Pulmonary artery endothelial cell (primary cell): ENCODE results near the gene ZC3H7A. TPM values are rescaled to one million over a fixed set of nuclear protein-coding genes. Genes with fewer than 3 reads are reported as not detected.
"Not testable (repeated sequence)": the region's sequence is repeated elsewhere in the genome, so short reads cannot be mapped to it uniquely, and the experiment has no call there.

Experiments
- DNase-seq: peaks from one replicate; pipeline ENCODE4 v3.0.0-alpha.2; 2011; ENCODE audit warnings: low read depth, low spot score
- total RNA-seq: library from RNA; depleted of rRNA; stranded (reverse); fragments of >200 nt; gene quantifications from 2 replicates; pipeline ENCODE4 v1.2.3, GENCODE V29; 2014

Gene ZC3H7A, protein sequence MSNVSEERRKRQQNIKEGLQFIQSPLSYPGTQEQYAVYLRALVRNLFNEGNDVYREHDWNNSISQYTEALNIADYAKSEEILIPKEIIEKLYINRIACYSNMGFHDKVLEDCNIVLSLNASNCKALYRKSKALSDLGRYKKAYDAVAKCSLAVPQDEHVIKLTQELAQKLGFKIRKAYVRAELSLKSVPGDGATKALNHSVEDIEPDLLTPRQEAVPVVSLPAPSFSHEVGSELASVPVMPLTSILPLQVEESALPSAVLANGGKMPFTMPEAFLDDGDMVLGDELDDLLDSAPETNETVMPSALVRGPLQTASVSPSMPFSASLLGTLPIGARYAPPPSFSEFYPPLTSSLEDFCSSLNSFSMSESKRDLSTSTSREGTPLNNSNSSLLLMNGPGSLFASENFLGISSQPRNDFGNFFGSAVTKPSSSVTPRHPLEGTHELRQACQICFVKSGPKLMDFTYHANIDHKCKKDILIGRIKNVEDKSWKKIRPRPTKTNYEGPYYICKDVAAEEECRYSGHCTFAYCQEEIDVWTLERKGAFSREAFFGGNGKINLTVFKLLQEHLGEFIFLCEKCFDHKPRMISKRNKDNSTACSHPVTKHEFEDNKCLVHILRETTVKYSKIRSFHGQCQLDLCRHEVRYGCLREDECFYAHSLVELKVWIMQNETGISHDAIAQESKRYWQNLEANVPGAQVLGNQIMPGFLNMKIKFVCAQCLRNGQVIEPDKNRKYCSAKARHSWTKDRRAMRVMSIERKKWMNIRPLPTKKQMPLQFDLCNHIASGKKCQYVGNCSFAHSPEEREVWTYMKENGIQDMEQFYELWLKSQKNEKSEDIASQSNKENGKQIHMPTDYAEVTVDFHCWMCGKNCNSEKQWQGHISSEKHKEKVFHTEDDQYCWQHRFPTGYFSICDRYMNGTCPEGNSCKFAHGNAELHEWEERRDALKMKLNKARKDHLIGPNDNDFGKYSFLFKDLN
- 27.6 and 32.2 TPM in 2 replicates for total RNA-seq

GRCh38 chr16:11797166-11797956 is at the start of gene ZC3H7A:
Gene ZC3H7A (minus strand): TSS chr16:11797258. CDS start chr16:11782354, 14,904 bp downstream.
- DNase-seq: peak; percentile 92

DNA sequence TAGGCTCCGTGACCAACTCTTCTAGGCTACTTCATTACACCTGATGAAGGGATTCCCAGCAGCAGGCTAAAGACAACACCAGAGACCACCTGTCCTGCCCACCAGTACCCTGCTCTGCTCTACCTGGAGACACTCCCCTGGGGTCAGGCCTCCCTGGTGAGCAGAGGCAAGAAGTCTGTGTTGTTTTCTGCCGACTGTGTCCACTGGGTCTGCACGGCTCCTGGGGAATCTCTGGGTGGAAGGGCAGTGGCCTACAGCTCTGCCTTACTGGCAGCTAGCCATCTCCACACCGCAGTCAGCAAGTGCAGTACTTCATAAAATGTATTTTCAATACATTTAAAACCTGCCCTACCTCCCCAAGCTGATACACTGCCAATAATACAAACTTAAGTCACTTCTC is 47.4 kb upstream of the ZC3H7A start:
- DNase-seq: no peak

DNA sequence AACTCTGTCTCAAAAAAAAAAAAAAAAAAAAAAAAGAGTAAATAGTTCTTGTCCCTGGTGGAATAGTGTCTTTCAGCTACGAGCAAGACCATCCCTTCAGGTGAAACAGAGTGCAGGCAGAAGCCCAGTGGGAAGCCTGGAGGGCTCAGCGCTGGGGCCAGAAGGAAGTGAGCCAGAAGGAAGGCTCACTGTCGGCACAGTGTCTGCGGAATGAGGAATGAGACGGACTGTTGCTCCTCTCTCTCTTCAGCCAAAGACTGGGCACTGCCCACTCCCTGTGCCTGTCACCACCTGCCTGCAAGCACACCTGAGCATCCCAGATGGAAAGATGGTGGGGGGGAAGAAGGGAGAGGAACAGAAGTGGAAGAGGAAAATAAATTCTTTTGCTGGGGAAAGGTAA is 46.8 kb upstream of the ZC3H7A start:
- no peak for DNase-seq

- DNase-seq: no peak
These were observed 46.1 kb upstream of the ZC3H7A start for GRCh38 chr16:11843206-11843605.

DNA sequence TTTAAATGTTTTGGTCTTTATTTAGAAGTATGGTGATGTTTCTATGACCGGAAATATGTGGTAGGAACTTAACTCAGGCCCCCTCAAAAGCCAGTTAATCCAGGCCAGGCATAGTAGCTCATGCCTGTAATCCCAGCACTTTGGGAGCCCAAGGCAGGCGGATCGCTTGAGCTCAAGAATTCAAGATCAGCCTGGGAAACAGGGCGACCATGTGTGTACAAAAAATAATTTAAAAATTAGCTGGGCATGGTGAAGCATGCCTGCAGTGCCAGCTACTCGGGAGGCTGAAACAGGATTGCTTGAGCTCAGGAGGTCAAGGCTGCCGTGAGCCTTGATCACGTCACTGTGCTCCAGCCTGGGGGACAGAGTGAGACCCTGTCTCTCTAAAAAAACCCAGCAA is 44.0 kb upstream of the ZC3H7A start:
- DNase-seq: no peak

DNA sequence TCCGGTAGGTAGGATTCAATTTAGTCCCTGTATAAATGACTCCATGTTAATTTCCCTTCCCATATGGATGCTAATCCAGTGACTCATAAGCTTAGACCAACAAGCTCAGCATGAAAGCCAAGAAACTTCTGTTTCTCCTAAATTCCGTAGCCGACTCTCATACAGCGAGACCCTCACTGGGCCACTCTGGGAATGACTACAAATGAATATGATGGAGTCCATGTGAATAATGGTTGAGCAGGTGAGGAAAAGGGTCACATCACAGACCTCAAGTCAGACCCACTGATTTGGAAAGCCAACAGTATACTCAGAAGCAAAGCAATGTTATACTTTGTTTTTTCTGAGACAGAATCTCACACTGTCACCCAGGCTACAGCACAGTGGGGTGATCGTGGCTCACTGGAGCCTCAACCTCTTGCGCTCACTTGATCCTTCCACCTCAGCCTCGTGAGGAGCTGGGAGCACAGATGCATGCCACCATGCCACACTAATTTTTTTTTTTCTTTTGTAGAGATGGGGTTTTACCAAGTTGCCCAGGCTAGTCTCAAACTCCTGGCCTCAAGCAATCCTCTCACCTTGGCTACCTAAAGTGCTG is 39.7 kb upstream of the ZC3H7A start:
- no peak for DNase-seq

- no peak for DNase-seq
These were observed 39.0 kb upstream of the ZC3H7A start for GRCh38 chr16:11835891-11836649.

GRCh38 chr16:11835309-11835708 is 38.3 kb upstream of the ZC3H7A start:
- DNase-seq: no peak

DNA sequence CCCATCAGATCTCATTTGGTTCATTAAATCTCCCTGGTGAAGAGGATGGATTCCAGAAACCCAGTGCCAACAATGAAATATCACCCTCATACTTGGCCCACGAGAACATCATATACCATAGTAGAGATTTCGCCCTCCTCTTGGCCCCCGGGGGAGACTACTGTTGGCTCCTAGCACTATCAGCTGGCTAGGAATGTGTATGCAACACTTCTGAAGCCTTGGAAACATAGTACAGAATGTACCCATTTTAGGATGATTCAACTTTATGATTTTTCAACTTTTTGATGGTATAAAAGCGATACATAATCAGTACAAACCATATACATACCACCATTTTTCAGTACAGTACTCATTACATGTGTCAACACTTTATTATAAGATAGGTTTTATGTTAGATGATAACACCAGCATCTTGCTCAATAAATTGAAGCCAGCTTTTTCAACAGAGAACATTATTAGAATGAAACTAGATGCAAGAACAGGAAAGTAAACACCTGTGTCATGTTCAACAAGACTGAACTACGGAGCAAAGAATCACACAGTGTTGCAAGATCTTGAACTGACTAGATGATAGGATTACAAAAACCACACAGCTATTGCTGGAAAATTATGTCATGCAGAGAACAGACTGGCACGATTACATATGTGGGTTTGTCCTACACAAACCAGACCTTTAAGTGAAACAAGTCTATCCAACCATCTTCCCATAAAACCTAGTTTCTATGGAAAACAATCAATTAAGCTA is 37.1 kb upstream of the ZC3H7A start:
- no peak for DNase-seq

DNA sequence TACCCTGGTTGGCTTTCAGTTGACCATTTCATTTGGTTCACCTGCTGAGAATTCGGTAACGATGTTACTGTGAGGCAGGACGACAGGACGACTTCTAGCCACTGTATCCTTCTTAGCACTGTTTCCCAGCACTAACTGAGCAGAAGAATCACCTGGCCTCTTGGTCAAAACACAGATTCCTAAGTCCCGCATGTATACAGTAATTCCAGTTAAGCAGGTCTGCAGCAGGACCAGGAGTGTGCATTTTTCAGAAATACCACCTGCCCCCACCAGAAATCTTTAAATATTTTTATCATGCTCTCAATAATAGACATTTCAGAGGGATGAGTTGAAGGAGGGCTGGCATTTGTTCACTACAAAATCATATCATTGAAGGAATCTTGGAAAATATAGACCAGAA is 31.6 kb upstream of the ZC3H7A start:
- no peak for DNase-seq

- DNase-seq: not testable (repeated sequence)
These were observed 28.6 kb upstream of the ZC3H7A start for GRCh38 chr16:11825520-11826165.

GRCh38 chr16:11824362-11824761 is 27.3 kb upstream of the ZC3H7A start:
- no peak for DNase-seq

DNA sequence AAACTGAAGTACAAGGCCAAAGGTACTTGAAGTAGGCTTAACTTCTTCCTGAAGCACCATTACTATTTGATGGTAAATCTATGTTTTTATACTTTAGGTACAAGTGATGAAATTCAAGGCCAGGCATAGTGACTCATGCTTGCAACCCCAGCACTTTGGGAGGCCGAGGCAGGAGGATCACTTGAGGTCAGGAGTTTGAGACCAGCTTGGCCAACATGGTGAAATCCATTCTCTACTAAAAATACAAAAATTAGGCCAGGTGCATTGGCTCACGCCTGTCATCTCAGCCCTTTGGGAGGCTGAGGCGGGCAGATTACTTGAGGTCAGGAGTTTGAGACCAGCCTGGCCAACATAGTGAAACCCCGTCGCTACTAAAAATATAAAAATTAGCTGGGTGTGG is 26.6 kb upstream of the ZC3H7A start:
- not testable (repeated sequence) for DNase-seq

- DNase-seq: no peak
These were observed 22.7 kb upstream of the ZC3H7A start for GRCh38 chr16:11819798-11820197.

DNA sequence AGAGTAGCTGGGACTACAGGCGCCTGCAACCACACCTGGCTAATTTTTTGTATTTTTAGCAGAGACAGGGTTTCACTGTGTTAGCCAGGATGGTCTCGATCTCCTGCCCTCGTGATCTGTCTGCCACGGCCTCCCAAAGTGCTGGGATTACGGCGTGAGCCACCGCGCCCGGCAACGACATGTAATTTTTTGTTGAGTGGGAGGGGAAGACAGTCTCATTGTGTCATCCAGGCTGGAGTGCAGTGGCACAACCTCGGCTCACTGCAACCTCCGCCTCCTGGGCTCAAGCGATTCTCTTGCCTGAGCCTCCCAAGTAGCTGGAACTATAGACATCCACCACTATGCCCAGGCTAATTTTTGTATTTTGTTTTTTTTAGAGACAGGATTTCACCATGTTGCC is 21.9 kb upstream of the ZC3H7A start:
- not testable (repeated sequence) for DNase-seq

- no peak for DNase-seq
These were observed 19.1 kb upstream of the ZC3H7A start for GRCh38 chr16:11816123-11816522.

GRCh38 chr16:11814800-11815199 is 17.7 kb upstream of the ZC3H7A start:
- DNase-seq: not testable (repeated sequence)

GRCh38 chr16:11806721-11807120 is 9.7 kb upstream of the ZC3H7A start:
- no peak for DNase-seq

- no peak for DNase-seq
These were observed 8.5 kb upstream of the ZC3H7A start for GRCh38 chr16:11805556-11805955.
